HK-2 (cell line): ENCODE data around the gene TMEM14B.
"Not testable (repeated sequence)": the region's sequence is repeated elsewhere in the genome, so short reads cannot be mapped to it uniquely, and the experiment has no call there.

Source experiments
- DNase-seq: peaks from one replicate; pipeline ENCODE4 v3.0.0-alpha.2; 2018; ENCODE audit not compliant: unreplicated experiment

TMEM14B gene

DNA sequence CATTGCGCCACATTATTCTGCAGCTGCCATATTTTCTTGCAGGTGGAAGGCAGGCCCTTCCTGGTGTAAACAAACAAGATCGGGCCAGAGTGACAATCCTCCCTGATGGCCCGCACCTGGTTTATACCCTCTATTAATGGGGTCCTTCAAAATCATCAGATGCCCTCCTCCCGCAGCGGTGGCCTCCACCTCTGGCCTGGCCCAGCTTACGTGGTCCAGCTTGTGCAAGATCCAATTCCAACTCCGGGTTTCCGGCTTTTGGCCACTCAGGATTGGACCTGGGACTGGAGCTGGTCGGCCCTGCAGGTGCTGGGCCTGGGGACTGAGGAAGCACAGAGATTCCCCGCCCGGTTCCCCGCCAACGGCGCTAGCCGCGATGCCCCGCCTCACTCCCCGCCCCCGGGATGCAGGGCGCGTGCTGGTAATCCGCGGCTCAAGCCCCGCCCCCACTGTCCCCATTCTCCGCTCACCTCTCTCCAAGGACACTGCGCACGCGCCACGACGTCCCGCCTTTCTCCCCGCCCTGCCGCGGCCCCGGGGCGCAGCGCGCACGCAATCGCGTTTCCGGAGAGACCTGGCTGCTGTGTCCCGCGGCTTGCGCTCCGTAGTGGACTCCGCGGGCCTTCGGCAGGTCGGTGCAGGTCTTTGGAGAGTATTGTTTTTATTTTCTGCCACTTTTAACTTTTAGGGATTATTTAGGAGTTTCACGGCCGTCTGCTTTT is at the start of gene TMEM14B:
Gene TMEM14B (plus strand): TSS at position 555 of the 722 bp plus-strand sequence. CDS start 1,441 bp downstream, outside the sequence.
- peak; percentile 99 for DNase-seq

- DNase-seq: no peak
Measured at GRCh38 chr6:10713962-10714361, 33.6 kb upstream of the TMEM14B start.

GRCh38 chr6:10719296-10719963 is 28.2 kb upstream of the TMEM14B start:
- no peak for DNase-seq

DNA sequence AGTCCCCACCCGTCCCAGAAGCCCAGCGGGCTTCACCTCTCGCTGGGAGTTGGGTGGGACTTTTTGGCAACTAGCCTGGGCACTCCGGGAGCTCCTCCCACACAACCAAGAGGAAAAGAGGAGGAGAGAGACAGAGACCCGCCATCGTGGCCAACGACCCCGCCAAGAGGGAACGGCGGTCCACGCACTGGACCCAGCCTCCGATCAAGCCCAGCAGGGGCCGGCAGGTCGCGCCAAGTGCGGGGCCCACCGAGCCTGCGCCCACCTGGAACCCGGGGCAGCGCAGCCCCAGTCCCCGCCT is 27.7 kb upstream of the TMEM14B start:
- no peak for DNase-seq

GRCh38 chr6:10720265-10720959 is 27.2 kb upstream of the TMEM14B start:
- DNase-seq: no peak

GRCh38 chr6:10720960-10721849 is 26.4 kb upstream of the TMEM14B start:
- DNase-seq: not testable (repeated sequence)

DNA sequence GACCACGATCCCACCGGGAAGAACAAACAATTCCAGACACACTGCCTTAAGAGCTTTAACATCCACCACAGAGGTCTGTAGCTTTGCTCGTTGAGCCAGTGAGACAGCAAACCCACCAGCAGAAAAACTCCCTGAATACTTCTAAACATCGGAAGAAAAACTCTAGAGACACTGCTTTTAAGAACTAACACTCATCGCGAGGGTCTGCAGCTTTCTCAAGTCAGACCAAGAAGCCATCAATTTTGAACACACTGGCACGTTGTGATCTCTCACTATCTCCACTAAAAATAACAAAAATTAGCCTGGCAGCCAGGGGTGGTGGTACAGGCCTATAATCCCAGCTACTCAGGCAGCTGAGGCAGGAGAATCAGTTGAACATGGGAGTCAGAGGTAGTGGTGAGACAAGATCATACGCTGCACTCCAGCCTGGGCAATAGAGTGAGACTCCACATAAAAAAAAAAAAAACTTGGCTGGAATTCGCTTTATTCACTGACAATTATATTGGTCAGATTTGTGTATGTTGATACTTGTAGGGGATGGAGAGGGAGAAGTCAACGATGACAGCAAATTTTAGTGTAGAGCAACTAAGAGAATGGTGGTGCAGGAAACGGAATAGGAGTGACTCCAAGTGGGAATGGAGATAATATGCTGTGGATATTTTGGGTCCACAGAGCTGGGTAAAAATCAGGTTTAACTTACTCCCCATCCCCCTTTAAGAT is 25.6 kb upstream of the TMEM14B start:
- no peak for DNase-seq

- no peak for DNase-seq
Measured at GRCh38 chr6:10722570-10722819, 25.1 kb upstream of the TMEM14B start.

DNA sequence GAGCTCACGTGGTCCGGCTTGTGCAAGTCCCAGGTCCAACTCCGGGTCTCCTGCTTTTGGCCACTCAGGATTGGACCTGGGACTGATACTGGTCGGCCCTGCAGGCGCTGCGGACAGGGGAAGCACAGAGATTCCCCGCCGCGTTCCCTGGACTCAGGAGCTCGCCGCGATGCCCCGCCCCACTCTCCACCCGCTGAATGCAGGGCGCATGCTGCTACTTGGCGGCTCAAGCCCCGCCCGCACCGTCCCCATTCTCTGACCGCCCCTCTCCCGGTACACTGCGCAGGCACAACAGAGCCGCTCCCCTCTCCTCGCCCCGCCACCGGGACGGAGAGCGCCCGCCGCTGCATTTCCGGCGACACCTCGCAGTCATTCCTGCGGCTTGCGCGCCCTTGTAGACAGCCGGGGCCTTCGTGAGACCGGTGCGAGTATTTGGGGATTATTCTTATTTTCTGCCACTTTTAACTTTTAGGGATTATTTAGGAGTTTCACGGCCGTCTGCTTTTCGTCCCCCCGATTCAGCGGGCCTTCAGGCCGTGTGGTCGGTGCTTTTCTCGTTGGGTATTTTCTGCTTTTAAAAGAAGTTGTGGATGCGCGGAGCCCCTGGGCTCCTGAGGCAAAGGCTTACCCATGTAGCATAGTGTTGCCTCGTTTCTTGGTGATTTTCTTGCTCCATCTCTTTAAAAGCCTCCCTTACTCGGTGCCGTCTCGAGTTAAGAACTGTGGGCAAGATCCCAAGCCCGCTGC is 24.6 kb upstream of the TMEM14B start, which contains the start of gene TMEM14C:
Gene TMEM14C (plus strand): TSS at position 251 of the 747 bp plus-strand sequence. CDS start 1,544 bp downstream, outside the sequence.
- peak; percentile 98 for DNase-seq

- DNase-seq: no peak
Measured at GRCh38 chr6:10723567-10723881, 24.1 kb upstream of the TMEM14B start.

DNA sequence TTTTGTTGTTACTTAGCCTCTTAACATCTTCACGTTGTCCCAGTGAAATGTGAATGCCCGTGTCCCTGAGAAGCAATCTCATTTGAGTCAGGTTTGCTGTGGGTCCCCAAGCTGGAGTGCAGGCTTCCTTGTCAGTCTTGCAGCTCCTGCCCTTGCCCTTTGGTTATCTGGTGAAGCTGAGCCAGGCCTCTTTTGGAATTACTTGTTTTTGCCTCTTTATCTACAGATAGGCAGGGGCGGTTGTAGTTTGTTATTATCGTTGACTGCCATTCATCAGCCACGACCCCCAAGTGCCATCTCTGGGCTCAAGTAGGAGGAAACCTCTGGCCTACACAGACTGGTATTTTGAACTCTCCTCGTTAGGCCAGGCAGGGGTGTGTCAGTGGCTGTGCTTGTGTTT is 22.6 kb upstream of the TMEM14B start:
- DNase-seq: no peak

- DNase-seq: no peak
Measured at GRCh38 chr6:10725716-10726115, 21.9 kb upstream of the TMEM14B start.

DNA sequence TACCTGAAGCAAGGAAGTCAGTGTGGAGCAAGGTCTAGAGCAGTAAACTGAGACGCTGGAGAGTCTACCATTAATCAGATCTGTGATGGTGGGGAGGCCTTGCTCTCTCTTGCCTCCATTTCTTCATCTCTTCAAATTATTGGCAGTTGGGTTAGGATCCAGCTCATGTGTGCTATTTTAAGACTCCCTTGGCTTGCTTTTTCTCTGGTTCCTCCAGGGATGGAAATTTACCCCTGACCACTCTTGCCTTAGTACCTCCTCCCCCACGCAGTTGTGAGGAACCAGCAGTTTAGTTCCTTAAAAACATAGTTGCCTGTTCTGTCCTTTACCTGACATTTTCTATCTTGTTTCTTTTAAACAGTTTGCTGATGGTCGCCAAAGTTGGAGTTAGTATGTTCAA is 17.4 kb upstream of the TMEM14B start:
- no peak for DNase-seq

GRCh38 chr6:10733151-10733715 is 14.4 kb upstream of the TMEM14B start:
- no peak for DNase-seq

DNA sequence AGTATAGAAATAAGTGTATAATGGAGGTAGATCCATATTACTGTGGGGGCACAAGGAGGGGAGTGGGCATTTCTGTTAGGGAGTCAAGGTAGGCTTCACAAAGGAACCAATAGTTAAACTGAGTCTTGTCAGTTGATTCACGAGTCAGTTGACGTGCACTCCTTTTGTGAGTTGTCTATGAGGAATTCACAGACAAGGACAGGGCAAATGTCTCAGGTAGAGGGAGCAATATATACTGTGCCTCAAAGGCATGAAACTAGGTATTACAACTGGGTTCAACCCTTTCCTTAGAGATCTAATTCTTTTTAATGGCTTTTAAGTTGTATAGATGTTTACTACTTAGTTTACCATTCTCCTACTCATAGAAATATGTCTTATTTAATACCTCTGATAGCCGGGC is 13.7 kb upstream of the TMEM14B start:
- no peak for DNase-seq

DNA sequence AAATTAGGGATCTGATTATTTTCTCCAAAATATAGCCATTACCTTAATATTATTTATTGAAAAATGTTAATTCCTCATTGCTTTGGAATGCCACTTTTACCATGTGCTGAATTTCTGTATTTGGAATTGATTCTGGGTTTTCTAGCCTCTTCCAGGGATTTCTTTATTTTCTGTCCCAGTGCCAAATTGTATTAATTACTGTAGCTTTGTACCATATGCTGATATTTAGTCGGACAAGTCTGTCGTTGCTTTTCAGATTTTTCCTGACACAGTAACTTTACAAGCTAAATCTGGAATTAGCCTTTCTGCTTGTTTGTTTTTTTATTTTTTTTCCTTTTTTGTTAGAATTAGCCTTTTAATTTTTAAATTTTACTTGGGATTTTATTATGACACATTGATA is 10.9 kb upstream of the TMEM14B start:
- DNase-seq: no peak

DNA sequence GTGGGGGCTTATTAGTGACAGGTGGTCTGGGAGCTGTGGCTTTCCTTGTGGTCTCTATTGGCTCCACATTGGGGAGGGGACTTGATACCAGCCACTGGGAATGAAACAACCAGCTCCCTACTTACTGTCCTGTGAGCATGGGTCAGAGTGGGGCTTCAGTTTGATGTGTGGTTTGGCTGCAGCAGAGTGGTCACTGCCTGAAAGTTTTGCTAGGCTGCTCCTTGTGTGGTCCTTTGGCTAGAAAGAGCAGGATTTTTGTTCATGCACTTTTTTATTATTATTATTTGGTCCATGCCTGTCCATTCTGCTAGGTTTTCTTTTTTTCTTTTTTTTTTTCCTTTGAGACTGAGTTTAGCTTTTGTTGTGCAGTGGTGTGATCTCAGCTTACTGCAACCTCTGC is 7.5 kb upstream of the TMEM14B start:
- DNase-seq: no peak

GRCh38 chr6:10741643-10742042 is 6.0 kb upstream of the TMEM14B start:
- not testable (repeated sequence) for DNase-seq

GRCh38 chr6:10742251-10742650 is 5.4 kb upstream of the TMEM14B start:
- no peak for DNase-seq

DNA sequence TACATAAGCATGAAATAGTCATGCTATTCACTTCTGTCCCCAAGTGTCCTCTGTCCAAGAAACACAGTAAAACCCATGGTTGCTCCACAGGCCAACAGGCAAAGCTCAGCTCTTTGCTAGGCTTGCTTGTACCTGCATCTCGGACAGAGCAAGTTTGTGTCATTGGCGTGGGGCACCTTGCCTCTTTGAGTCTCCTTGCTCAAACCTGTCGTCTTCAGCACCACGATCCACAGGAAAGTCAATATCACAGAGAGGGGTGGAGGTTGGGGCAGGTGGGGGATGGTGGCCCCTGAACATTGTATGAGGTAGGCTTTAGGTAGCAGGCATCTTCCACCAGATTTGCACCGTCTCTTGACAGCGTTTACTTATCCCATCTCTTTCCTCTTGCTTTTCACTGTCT is 4.1 kb upstream of the TMEM14B start:
- DNase-seq: no peak

GRCh38 chr6:10745116-10745515 is 2.5 kb upstream of the TMEM14B start:
- no peak for DNase-seq
